ENCODE results near the gene AHCYL1.
A peak's percentile ranks its signal among the peaks of the same experiment; 100 is the strongest.

Gene AHCYL1

GRCh38 chr1:109983380-109984189 lies 980 bp upstream of the AHCYL1 start:
- no peak overlapping the region for H3K4me3 ChIP-seq (ENCODE audit: low read length in 2 of 2)
- H3K27ac ChIP-seq (ENCODE audit: low read depth in 2 of 2, low read length in 2 of 2): peak overlapping the region; percentile 39 to 94
- H3K9ac ChIP-seq (ENCODE audit: low read depth in 1 of 2, low read length in 2 of 2): no peak overlapping the region
- peaks cover 19 to 38% of the 10 kb centered on the region in 2 donors for H3K4me1 ChIP-seq (ENCODE audit: control insufficient read depth in 2 of 2, insufficient read depth in 2 of 2, low read length in 2 of 2)
- H3K27me3 ChIP-seq (ENCODE audit: control insufficient read depth in 2 of 2, insufficient read depth in 2 of 2, low read length in 2 of 2): peaks cover 0 to 2% of the 10 kb centered on the region in 2 donors
- H3K9me3 ChIP-seq (ENCODE audit: control insufficient read depth in 2 of 2, low read length in 2 of 2): no peaks in the 10 kb centered on the region
- H3K36me3 ChIP-seq (ENCODE audit: control insufficient read depth in 2 of 2, insufficient read depth in 2 of 2, low read length in 2 of 2): peaks cover 0 to 1% of the 10 kb centered on the region in 2 donors

- Histone ChIP-seq H3K4me1 (ENCODE audit: control insufficient read depth in 2 of 2, insufficient read depth in 2 of 2, low read length in 2 of 2) (peaks cover 19 to 38% of the 10 kb centered on the region in 2 donors), H3K9ac (ENCODE audit: low read depth in 1 of 2, low read length in 2 of 2) (peak overlapping the region in 1 of 2 donors; percentile 92), H3K9me3 (ENCODE audit: control insufficient read depth in 2 of 2, low read length in 2 of 2) (no peaks in the 10 kb centered on the region), H3K4me3 (ENCODE audit: low read length in 2 of 2) (no peak overlapping the region), H3K27ac (ENCODE audit: low read depth in 2 of 2, low read length in 2 of 2) (peak overlapping the region; percentile 39 to 94), H3K27me3 (ENCODE audit: control insufficient read depth in 2 of 2, insufficient read depth in 2 of 2, low read length in 2 of 2) (no peaks in the 10 kb centered on the region), H3K36me3 (ENCODE audit: control insufficient read depth in 2 of 2, insufficient read depth in 2 of 2, low read length in 2 of 2) (peaks cover 0 to 1% of the 10 kb centered on the region in 2 donors)
These were observed 442 bp upstream of the AHCYL1 start for GRCh38 chr1:109984190-109984455.

- H3K4me3 ChIP-seq (ENCODE audit: low read length in 2 of 2): peak overlapping the region; percentile 82 to 88
- H3K9ac ChIP-seq (ENCODE audit: low read depth in 1 of 2, low read length in 2 of 2): peak overlapping the region; percentile 79 to 92
- no peaks in the 10 kb centered on the region for H3K27me3 ChIP-seq (ENCODE audit: control insufficient read depth in 2 of 2, insufficient read depth in 2 of 2, low read length in 2 of 2)
- H3K4me1 ChIP-seq (ENCODE audit: control insufficient read depth in 2 of 2, insufficient read depth in 2 of 2, low read length in 2 of 2): peaks cover 19 to 28% of the 10 kb centered on the region in 2 donors
- H3K27ac ChIP-seq (ENCODE audit: low read depth in 2 of 2, low read length in 2 of 2): peak overlapping the region; percentile 94 to 96
- peaks cover 0 to 9% of the 10 kb centered on the region in 2 donors for H3K36me3 ChIP-seq (ENCODE audit: control insufficient read depth in 2 of 2, insufficient read depth in 2 of 2, low read length in 2 of 2)
- no peaks in the 10 kb centered on the region for H3K9me3 ChIP-seq (ENCODE audit: control insufficient read depth in 2 of 2, low read length in 2 of 2)
These were observed 885 bp downstream of the AHCYL1 start for GRCh38 chr1:109985247-109986053.

DNA sequence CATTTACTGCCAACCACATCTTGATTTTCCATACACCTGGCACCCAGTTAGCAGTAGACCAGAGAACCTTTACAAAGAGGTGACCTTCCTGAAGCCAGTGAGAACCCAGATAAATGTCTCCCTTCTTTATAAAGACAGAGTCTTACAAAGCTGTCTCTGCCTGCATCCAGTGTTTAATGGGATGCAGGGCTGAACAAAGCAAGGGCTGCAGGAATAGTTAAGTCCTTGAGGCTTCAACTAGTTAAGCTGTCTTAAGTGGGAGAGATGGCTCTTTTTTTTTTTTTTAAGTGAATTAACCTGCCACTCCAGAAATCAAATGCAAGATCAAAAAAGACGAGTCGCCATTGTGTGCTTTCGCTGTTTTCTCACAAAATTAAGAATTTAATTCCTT lies 1.5 kb downstream of the AHCYL1 start:
- H3K4me3 ChIP-seq (ENCODE audit: low read length in 2 of 2): peak overlapping the region; percentile 82 to 88
- peaks cover 16 to 22% of the 10 kb centered on the region in 2 donors for H3K4me1 ChIP-seq (ENCODE audit: control insufficient read depth in 2 of 2, insufficient read depth in 2 of 2, low read length in 2 of 2)

DNA sequence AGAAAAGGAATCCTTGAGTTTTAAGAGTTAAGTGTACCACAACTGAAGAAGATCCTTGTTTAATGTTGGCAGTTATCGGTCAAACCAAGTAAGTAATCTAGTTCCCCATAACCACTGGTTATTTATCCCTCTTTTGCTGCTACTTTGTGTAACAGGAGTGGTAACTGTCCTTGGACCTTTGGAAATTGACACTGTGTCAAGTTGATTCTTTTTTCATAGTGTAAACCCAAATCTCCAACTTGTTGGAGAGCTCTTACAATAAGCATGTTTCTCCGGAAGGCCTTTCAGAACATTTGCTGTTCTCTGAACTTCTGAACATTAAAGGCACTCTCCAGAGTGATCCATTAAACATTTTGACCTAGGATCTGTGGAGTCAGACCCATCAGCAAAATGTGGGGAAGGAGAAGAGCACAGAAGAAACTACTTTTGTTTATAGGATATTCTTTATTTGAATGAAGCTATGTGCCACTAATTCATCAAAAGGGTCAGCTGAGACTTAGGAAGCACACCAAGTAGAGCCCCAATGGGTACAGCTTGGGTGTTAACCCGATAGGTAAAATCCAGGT lies 3.9 kb downstream of the AHCYL1 start:
- H3K9ac ChIP-seq (ENCODE audit: low read depth in 1 of 2, low read length in 2 of 2): no peak overlapping the region
- H3K4me3 ChIP-seq (ENCODE audit: low read length in 2 of 2): no peak overlapping the region

More for the DNA sequence above, 1.5 kb downstream of the AHCYL1 start:
- Histone ChIP-seq H3K27me3 (ENCODE audit: control insufficient read depth in 2 of 2, insufficient read depth in 2 of 2, low read length in 2 of 2) (no peaks in the 10 kb centered on the region), H3K9me3 (ENCODE audit: control insufficient read depth in 2 of 2, low read length in 2 of 2) (no peaks in the 10 kb centered on the region), H3K36me3 (ENCODE audit: control insufficient read depth in 2 of 2, insufficient read depth in 2 of 2, low read length in 2 of 2) (peaks cover 0 to 9% of the 10 kb centered on the region in 2 donors), H3K27ac (ENCODE audit: low read depth in 2 of 2, low read length in 2 of 2) (no peak overlapping the region), H3K9ac (ENCODE audit: low read depth in 1 of 2, low read length in 2 of 2) (peak overlapping the region; percentile 79 to 92)

GRCh38 chr1:109989506-109990301 lies 5.1 kb downstream of the AHCYL1 start:
- H3K36me3 ChIP-seq (ENCODE audit: control insufficient read depth in 2 of 2, insufficient read depth in 2 of 2, low read length in 2 of 2): peaks cover 0 to 9% of the 10 kb centered on the region in 2 donors
- H3K4me1 ChIP-seq (ENCODE audit: control insufficient read depth in 2 of 2, insufficient read depth in 2 of 2, low read length in 2 of 2): peaks cover 21 to 22% of the 10 kb centered on the region in 2 donors
- no peak overlapping the region for H3K9ac ChIP-seq (ENCODE audit: low read depth in 1 of 2, low read length in 2 of 2)
- H3K9me3 ChIP-seq (ENCODE audit: control insufficient read depth in 2 of 2, low read length in 2 of 2): no peaks in the 10 kb centered on the region
- H3K4me3 ChIP-seq (ENCODE audit: low read length in 2 of 2): no peak overlapping the region
- H3K27ac ChIP-seq (ENCODE audit: low read depth in 2 of 2, low read length in 2 of 2): no peak overlapping the region
- H3K27me3 ChIP-seq (ENCODE audit: control insufficient read depth in 2 of 2, insufficient read depth in 2 of 2, low read length in 2 of 2): no peaks in the 10 kb centered on the region

More for the DNA sequence above, 3.9 kb downstream of the AHCYL1 start:
- peaks cover 16 to 22% of the 10 kb centered on the region in 2 donors for H3K4me1 ChIP-seq (ENCODE audit: control insufficient read depth in 2 of 2, insufficient read depth in 2 of 2, low read length in 2 of 2)
- H3K9me3 ChIP-seq (ENCODE audit: control insufficient read depth in 2 of 2, low read length in 2 of 2): no peaks in the 10 kb centered on the region
- H3K27me3 ChIP-seq (ENCODE audit: control insufficient read depth in 2 of 2, insufficient read depth in 2 of 2, low read length in 2 of 2): no peaks in the 10 kb centered on the region
- peaks cover 0 to 9% of the 10 kb centered on the region in 2 donors for H3K36me3 ChIP-seq (ENCODE audit: control insufficient read depth in 2 of 2, insufficient read depth in 2 of 2, low read length in 2 of 2)
- H3K27ac ChIP-seq (ENCODE audit: low read depth in 2 of 2, low read length in 2 of 2): no peak overlapping the region

GRCh38 chr1:109990302-109990653 lies 5.7 kb downstream of the AHCYL1 start:
- H3K27ac ChIP-seq (ENCODE audit: low read depth in 2 of 2, low read length in 2 of 2): no peak overlapping the region
- no peaks in the 10 kb centered on the region for H3K9me3 ChIP-seq (ENCODE audit: control insufficient read depth in 2 of 2, low read length in 2 of 2)
- no peak overlapping the region for H3K4me3 ChIP-seq (ENCODE audit: low read length in 2 of 2)
- peaks cover 20 to 27% of the 10 kb centered on the region in 2 donors for H3K4me1 ChIP-seq (ENCODE audit: control insufficient read depth in 2 of 2, insufficient read depth in 2 of 2, low read length in 2 of 2)
- H3K27me3 ChIP-seq (ENCODE audit: control insufficient read depth in 2 of 2, insufficient read depth in 2 of 2, low read length in 2 of 2): no peaks in the 10 kb centered on the region
- H3K9ac ChIP-seq (ENCODE audit: low read depth in 1 of 2, low read length in 2 of 2): no peak overlapping the region
- H3K36me3 ChIP-seq (ENCODE audit: control insufficient read depth in 2 of 2, insufficient read depth in 2 of 2, low read length in 2 of 2): peaks cover 0 to 9% of the 10 kb centered on the region in 2 donors

- H3K4me1 ChIP-seq (ENCODE audit: control insufficient read depth in 2 of 2, insufficient read depth in 2 of 2, low read length in 2 of 2): peaks cover 9 to 17% of the 10 kb centered on the region in 2 donors
- H3K36me3 ChIP-seq (ENCODE audit: control insufficient read depth in 2 of 2, insufficient read depth in 2 of 2, low read length in 2 of 2): peaks cover 5 to 9% of the 10 kb centered on the region in 2 donors
- H3K27me3 ChIP-seq (ENCODE audit: control insufficient read depth in 2 of 2, insufficient read depth in 2 of 2, low read length in 2 of 2): no peaks in the 10 kb centered on the region
- H3K9me3 ChIP-seq (ENCODE audit: control insufficient read depth in 2 of 2, low read length in 2 of 2): no peaks in the 10 kb centered on the region
- H3K4me3 ChIP-seq (ENCODE audit: low read length in 2 of 2): no peak overlapping the region
- no peak overlapping the region for H3K27ac ChIP-seq (ENCODE audit: low read depth in 2 of 2, low read length in 2 of 2)
- H3K9ac ChIP-seq (ENCODE audit: low read depth in 1 of 2, low read length in 2 of 2): no peak overlapping the region
These were observed 6.9 kb downstream of the AHCYL1 start for GRCh38 chr1:109991400-109991925.

GRCh38 chr1:109993885-109994284 lies 9.3 kb downstream of the AHCYL1 start:
- H3K4me3 ChIP-seq (ENCODE audit: low read length in 2 of 2): no peak overlapping the region
- H3K4me1 ChIP-seq (ENCODE audit: control insufficient read depth in 2 of 2, insufficient read depth in 2 of 2, low read length in 2 of 2): peaks cover 12 to 19% of the 10 kb centered on the region in 2 donors
- H3K27me3 ChIP-seq (ENCODE audit: control insufficient read depth in 2 of 2, insufficient read depth in 2 of 2, low read length in 2 of 2): no peaks in the 10 kb centered on the region
- peaks cover 7 to 8% of the 10 kb centered on the region in 2 donors for H3K36me3 ChIP-seq (ENCODE audit: control insufficient read depth in 2 of 2, insufficient read depth in 2 of 2, low read length in 2 of 2)
- no peaks in the 10 kb centered on the region for H3K9me3 ChIP-seq (ENCODE audit: control insufficient read depth in 2 of 2, low read length in 2 of 2)
- no peak overlapping the region for H3K27ac ChIP-seq (ENCODE audit: low read depth in 2 of 2, low read length in 2 of 2)
- H3K9ac ChIP-seq (ENCODE audit: low read depth in 1 of 2, low read length in 2 of 2): no peak overlapping the region
